GM21717 (cell line): Measurements from ENCODE around the gene NOS1.

ENCODE experiments used
- ATAC-seq: cut with Tn5 transposase; IDR thresholded peaks from one replicate; pipeline ENCODE4 v1.9.1; 2021; ENCODE audit warnings: mild to moderate bottlenecking, moderate library complexity; ENCODE audit not compliant: unreplicated experiment

Gene NOS1

DNA sequence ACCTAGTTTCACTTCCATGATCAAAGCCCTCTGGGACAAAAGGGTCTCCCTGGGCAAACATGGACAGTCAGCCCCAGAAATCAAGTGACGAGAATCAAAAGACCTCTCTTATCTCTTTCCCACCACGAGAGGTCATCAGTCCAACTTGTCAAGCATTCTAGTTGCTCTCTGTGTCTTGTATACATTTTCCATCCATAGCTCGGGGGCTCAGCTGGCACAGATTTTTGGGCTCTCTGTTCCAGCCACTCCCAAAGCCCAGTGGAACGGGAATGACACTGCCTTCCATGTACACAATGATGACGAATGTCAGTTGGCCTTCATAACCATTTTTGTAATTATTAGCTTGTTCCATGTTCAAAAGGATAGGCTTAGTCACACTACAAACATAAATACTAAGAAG lies 29.7 kb downstream of the NOS1 start:
- ATAC-seq, result no peak

DNA sequence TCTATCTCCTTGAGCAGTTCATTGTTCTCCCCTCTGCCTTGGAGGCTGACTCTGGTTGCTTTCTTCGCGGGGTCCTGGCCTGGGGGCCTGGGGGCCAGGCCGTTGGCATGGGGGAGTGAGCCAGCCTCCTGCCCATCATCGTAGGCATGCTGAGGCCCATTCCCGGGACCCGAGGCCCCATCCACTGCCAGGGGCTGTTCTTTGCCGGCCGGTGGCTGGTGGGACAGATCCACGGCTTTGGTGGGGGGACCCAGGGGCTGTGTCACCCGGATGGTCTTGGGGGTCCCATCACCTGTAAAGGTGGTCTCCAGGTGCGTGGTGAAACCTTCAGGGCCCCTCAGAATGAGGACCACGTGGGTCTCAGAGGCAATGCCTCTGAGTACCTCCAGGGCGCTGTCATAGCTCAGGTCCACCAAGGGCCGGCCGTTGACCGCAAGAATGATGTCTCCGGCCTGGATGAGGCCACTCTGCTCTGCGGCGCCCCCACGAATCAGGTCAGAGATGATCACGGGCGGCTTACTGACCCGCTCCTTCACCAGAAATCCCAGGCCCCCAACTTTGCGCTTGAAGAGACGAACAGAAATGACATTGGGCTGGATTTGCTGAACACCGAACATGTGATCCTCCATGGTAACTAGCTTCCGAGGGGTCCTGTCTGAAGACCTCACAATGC lies 30.8 kb downstream of the NOS1 start:
- no peak for ATAC-seq

DNA sequence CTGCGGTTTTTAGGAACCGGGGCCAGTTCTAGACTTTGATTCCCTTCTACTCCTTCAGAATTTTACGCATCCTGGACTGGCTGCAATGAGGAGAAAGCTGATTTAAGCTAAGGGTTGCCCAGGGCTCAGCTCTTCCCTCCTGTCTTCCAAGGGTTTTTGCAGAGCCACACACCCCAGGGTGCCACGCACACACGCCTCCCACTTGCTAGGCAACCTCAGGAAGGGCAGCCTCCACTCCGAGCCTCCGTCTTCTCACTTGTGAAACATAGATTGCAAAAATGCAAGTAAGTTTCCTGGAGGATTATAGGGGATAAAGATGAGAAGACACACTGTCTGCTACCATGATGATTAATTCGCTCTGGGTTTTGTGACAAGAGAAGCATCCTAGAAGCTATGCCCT lies 31.7 kb downstream of the NOS1 start:
- ATAC-seq, result no peak

DNA sequence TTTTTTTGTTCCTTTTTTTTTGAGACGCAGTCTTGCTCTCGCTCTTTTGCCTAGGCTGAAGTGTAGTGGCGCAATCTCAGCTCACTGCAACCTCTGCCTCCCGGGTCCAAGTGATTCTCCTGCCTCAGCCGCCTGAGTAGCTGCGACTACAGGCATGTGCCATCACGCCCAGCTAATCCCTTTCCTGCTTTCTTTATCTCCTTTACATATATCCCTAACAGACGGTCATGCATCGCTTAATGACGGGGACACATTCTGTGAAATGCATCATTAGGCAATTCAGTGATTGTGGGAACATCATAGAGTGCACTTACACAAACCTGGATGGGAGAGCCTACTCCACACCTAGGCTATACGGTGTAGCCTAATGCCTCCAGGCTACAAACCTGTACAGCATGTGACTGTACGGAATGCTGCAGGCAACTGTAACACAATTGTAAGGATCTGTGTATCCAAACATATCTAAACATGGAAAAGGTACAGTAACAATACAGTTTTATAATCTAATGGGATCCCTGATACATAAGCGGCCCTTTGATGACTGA lies 32.8 kb downstream of the NOS1 start:
- no peak for ATAC-seq

DNA sequence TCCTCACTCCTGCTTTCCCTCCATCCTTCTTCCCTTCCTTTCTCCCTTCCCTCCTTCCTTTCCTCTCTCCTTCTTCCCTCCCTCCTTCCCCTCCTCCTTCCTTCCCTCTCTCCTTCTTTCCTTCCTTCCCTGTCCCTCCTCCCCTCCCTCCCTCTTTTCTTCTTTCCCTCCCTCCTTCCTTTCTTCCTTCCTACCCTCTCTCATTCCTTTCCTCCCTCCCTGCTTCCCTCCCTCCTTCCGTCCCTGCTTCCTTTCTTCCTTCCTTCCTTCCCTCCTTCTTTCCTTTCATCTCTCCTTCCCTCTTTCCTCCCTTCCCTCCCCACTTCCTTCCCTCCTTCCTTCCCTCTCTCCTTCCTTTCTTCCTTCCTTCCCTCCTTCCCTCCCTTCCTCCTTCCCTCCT lies 39.0 kb downstream of the NOS1 start:
- ATAC-seq, result no peak

GRCh38 chr12:117321572-117321971 lies 39.9 kb downstream of the NOS1 start:
- ATAC-seq, result no peak

- no peak for ATAC-seq
Measured at GRCh38 chr12:117318591-117318990, 42.8 kb downstream of the NOS1 start.

DNA sequence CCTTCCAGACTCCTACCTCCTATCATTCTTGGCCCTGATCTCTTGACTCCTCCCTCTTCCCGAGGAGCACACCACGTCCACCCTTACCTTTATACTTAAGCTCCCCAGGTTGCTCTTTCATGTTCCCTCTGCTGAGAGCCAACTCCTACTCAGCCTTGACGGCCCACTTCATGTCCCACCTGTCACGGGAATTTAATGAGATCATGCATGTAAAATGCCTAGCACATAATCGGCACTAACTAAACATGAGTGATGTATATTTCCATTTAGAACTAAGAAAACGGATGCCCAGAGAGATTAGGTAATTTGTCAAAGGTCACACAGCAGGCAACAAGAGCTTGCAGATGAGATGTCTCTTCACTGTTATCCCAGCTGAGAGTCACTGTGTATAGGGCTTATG lies 45.1 kb downstream of the NOS1 start:
- no peak for ATAC-seq

DNA sequence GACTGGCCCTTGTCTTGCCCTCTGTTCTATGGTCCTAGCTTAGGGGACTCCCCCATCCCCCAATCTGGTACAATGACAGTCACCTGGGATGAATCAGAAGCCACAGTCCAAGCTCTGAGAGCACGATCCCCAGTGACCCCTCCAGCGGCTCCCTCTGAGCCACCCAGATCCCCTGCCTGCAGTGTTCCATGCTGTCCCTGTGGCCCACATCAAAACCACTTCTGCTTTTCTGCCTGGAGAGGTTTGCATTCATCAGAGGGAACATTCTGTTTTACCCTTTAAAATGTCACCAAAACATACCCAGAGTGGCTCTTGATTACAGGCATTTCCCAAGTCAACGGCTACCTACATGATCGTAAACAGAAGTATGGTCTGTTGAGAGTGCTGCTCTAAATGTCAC lies 47.5 kb downstream of the NOS1 start:
- no peak for ATAC-seq

DNA sequence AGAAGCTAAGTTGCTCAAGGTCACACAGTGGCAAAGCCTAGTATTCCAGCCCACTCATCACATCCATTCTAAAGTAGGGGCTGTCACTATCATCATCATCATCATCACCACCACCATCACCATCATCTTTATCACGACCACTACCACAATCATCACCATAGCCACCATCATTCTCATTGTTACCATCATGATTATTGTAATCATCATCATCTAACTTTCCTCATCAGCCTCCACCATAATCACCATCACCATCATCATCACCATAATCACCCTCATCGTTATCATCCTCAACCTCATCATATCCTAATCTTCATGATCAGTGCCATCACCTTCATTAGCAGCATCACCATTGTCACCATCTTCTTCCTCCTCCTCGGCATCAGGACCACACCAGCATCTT lies 48.7 kb downstream of the NOS1 start:
- no peak for ATAC-seq

GRCh38 chr12:117309276-117309925 lies 52.0 kb downstream of the NOS1 start:
- ATAC-seq, result no peak

DNA sequence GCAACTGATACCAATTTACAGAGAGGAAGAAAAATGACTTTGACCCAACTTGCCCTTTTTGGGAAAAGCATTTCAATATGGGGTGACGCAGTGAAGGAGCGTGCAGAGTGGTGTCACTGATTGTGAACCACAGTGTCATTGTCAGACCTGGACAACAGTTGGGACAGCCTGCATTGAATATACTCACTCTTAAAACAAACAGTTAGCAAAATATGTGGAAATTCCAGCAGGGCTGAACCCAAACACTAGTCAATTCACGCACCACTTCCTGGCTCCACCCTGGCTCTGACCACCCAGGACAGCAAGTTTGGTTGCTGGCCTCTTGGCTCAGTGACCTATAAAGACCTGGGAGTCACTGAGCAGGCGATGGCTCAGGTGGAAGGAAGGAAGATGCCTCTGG lies 61.3 kb downstream of the NOS1 start:
- ATAC-seq, result no peak

GRCh38 chr12:117298648-117299225 lies 62.7 kb downstream of the NOS1 start:
- no peak for ATAC-seq

DNA sequence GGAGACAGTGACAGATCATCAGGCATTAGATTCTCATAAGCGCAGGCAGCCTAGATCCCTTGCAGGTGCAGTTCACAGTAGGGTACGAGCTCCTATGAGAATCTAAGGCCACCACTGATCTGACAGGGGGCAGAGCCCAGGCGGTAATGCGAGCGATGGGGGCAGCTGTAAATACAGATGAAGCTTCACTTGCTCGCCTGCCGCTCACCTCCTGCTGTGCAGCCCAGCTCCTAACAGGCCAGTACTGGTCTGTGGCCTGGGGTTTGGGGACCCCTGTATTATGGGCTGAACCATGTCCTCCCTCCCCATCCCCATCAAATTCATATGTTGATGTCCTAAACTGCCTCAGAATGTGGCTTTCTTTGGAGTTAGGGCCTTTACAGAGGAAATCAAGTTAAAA lies 63.2 kb downstream of the NOS1 start:
- no peak for ATAC-seq

GRCh38 chr12:117294189-117294603 lies 67.2 kb downstream of the NOS1 start:
- ATAC-seq, result no peak

GRCh38 chr12:117293510-117293909 lies 67.9 kb downstream of the NOS1 start:
- no peak for ATAC-seq

- no peak for ATAC-seq
Measured at GRCh38 chr12:117292688-117293087, 68.7 kb downstream of the NOS1 start.

- ATAC-seq, result no peak
Measured at GRCh38 chr12:117284140-117284539, 77.3 kb downstream of the NOS1 start.

DNA sequence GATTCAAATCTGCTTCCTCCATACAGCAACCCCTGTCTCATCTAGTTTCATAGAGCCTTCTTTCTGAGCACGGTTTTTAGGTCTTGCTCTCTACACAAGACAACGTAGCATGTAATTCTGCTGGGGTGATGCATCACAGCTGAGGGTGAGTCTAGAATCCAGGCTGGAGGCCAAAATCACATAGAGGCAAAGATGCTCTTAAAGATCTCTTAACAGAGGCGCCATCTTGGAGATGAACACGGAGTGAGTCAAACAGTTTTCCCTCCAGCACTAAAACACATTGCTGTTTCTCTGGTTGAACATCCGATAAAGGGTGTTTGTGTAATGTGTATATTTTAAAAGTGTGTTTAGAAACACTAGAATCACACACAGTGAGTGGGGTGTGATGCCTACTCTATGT lies 78.9 kb downstream of the NOS1 start:
- ATAC-seq, result no peak

- no peak for ATAC-seq
Measured at GRCh38 chr12:117280019-117280680, 81.3 kb downstream of the NOS1 start.

DNA sequence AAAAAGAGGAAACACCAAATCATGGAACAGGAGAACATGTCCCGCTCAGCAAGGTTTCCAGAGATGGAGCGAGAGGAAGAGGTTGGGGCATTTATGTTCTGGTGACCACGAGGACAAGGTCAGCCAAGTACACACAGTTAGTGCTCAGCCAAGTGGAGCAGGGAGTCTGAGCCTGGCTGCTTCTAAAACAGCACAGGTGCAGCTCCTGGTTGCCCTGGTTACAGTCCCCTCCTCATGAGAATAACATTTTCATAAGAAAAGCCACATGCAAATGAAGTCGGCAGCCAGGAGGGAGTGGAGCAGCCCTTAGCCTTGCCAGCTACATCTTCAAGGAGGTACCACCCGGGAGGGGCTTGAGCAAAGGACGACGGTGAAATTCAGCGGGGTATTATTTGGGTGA lies 81.8 kb downstream of the NOS1 start:
- ATAC-seq, result no peak

GRCh38 chr12:117277875-117278274 lies 83.6 kb downstream of the NOS1 start:
- ATAC-seq, result no peak
